Hepatocyte (in vitro differentiated cells): ENCODE measurements around the gene MACO1. TPM values are rescaled to one million over a fixed set of nuclear protein-coding genes. Genes with fewer than 3 reads are reported as not detected.

Source experiments
- DNase-seq: peaks from one replicate; pipeline ENCODE4 v3.0.0-alpha.2; 2016; ENCODE audit warnings: low spot score
- H2AFZ ChIP-seq: fragments of 200-600 bp; sonication (generic); 2 replicates; pipeline ENCODE4 v1.6.0; 2016; ENCODE audit warnings: antibody characterized with exemption, mild to moderate bottlenecking
- H3K27ac ChIP-seq: fragments of 200-600 bp; sonication (generic); 2 replicates; pipeline ENCODE4 v1.5.1; 2016; ENCODE audit warnings: mild to moderate bottlenecking
- H3K27me3 ChIP-seq: fragments of 200-600 bp; sonication (generic); 2 replicates; pipeline ENCODE4 v1.6.1; 2016
- H3K36me3 ChIP-seq: fragments of 200-600 bp; sonication (generic); replicated peaks from 2 replicates; pipeline ENCODE4 v1.5.1; 2016; ENCODE audit warnings: low read depth; ENCODE audit not compliant: insufficient read depth
- H3K4me1 ChIP-seq: fragments of 200-600 bp; sonication (generic); 2 replicates; pipeline ENCODE4 v1.5.1; 2016; ENCODE audit warnings: mild to moderate bottlenecking, moderate library complexity; ENCODE audit not compliant: insufficient read depth
- H3K4me2 ChIP-seq: fragments of 200-600 bp; sonication (generic); 2 replicates; pipeline ENCODE4 v1.6.0; 2016
- H3K4me3 ChIP-seq: fragments of 200-600 bp; sonication (generic); 2 replicates; pipeline ENCODE4 v1.5.1; 2016; ENCODE audit warnings: mild to moderate bottlenecking
- H3K79me2 ChIP-seq: fragments of 200-600 bp; sonication (generic); 2 replicates; pipeline ENCODE4 v1.6.0; 2017; ENCODE audit warnings: mild to moderate bottlenecking
- H3K9me2 ChIP-seq: fragments of 200-600 bp; sonication (generic); replicated peaks from 2 replicates; pipeline ENCODE4 v1.6.0; 2017; ENCODE audit warnings: mild to moderate bottlenecking; ENCODE audit not compliant: insufficient read depth
- H3K9me3 ChIP-seq: fragments of 200-600 bp; sonication (generic); 2 replicates; pipeline ENCODE4 v1.5.1; 2016; ENCODE audit warnings: low read depth, mild to moderate bottlenecking
- H4K20me1 ChIP-seq: fragments of 200-600 bp; sonication (generic); 2 replicates; pipeline ENCODE4 v1.6.0; 2016; ENCODE audit warnings: mild to moderate bottlenecking; ENCODE audit not compliant: insufficient read depth, poor library complexity, severe bottlenecking
- CTCF ChIP-seq: fragments of 200-600 bp; sonication (generic); IDR thresholded peaks from 2 replicates; pipeline ENCODE4 v1.5.1; 2016; ENCODE audit warnings: antibody characterized with exemption, mild to moderate bottlenecking; ENCODE audit not compliant: poor library complexity
- EZH2 ChIP-seq: fragments of 200-600 bp; sonication (generic); IDR thresholded peaks from 2 replicates; pipeline ENCODE4 v1.6.1; 2016; ENCODE audit warnings: antibody characterized with exemption, mild to moderate bottlenecking, borderline replicate concordance
- EZH2phosphoT487 ChIP-seq: fragments of 200-600 bp; sonication (generic); IDR thresholded peaks from one replicate; pipeline ENCODE4 v1.6.1; 2018; ENCODE audit warnings: antibody characterized with exemption, mild to moderate bottlenecking, low read depth, moderate library complexity; ENCODE audit not compliant: unreplicated experiment, severe bottlenecking
- WGBS: methylation state at CpG from one replicate; pipeline ENCODE4 v1.1.6; 2016; ENCODE audit warnings: low lambda C conversion rate; ENCODE audit errors: missing lambda C conversion rate; 5-methylcytosine and 5-hydroxymethylcytosine counted together
- polyA plus RNA-seq: library from polyadenylated mRNA; unstranded; fragments of >200 nt; fragmentation: Nextera tagmentation; extraction: Ambion mirVana; gene quantifications from 2 replicates; pipeline ENCODE4 v1.2.1, GENCODE V29; 2016
- total RNA-seq: library from RNA; depleted of rRNA; stranded (reverse); fragments of >200 nt; gene quantifications from 2 replicates; pipeline ENCODE4 v1.2.3, GENCODE V29; 2014

The MACO1 gene
- total and polyA plus RNA-seq, 2 experiments from 2014 or later = 14.1 to 27.0 TPM

- TF ChIP-seq CTCF (no peak), EZH2phosphoT487 (no peak), EZH2 (no peak)
- H3K27me3 ChIP-seq = no peaks in the 10 kb centered on the region
- no peaks in the 10 kb centered on the region for H3K9me2 ChIP-seq
- H3K27ac ChIP-seq = no peak overlapping the region
- no peak overlapping the region for H2AFZ ChIP-seq
- WGBS = 89% methylated on average over 21 of the region's 22 CpGs
- no peaks in the 10 kb centered on the region for H3K79me2 ChIP-seq
- no peak for DNase-seq
- no peaks in the 10 kb centered on the region for H4K20me1 ChIP-seq
- H3K9me3 ChIP-seq = no peaks in the 10 kb centered on the region
- no peaks in the 10 kb centered on the region for H3K36me3 ChIP-seq
- H3K4me3 ChIP-seq = no peak overlapping the region
- H3K4me1 ChIP-seq = no peaks in the 10 kb centered on the region
- H3K4me2 ChIP-seq = no peak overlapping the region
These were observed 99.7 kb downstream of the MACO1 start for GRCh38 chr1:25530186-25531081.

GRCh38 chr1:25531082-25531461, 100.4 kb downstream of the MACO1 start:
- whole genome bisulfite sequencing = 88% methylated on average over 11 of the region's 11 CpGs
- no peaks in the 10 kb centered on the region for H3K27me3 ChIP-seq
- no peak for DNase-seq

GRCh38 chr1:25532970-25533369, 102.3 kb downstream of the MACO1 start:
- 92% methylated on average over 3 of the region's 3 CpGs for WGBS
- Histone ChIP-seq H3K79me2 (no peaks in the 10 kb centered on the region), H3K36me3 (no peaks in the 10 kb centered on the region), H4K20me1 (no peaks in the 10 kb centered on the region), H3K9me2 (no peaks in the 10 kb centered on the region), H3K27me3 (no peaks in the 10 kb centered on the region), H3K27ac (no peak overlapping the region), H3K4me1 (no peaks in the 10 kb centered on the region), H3K4me3 (no peak overlapping the region), H2AFZ (no peak overlapping the region), H3K4me2 (no peak overlapping the region), H3K9me3 (no peaks in the 10 kb centered on the region)
- DNase-seq = no peak
- no peak for TF ChIP-seq EZH2phosphoT487
- TF ChIP-seq CTCF = no peak
- no peak for TF ChIP-seq EZH2

More at GRCh38 chr1:25531082-25531461, 100.4 kb downstream of the MACO1 start:
- Histone ChIP-seq H3K4me2 (no peak overlapping the region), H4K20me1 (no peaks in the 10 kb centered on the region), H3K9me3 (no peaks in the 10 kb centered on the region), H3K9me2 (no peaks in the 10 kb centered on the region), H2AFZ (no peak overlapping the region), H3K4me1 (no peaks in the 10 kb centered on the region), H3K4me3 (no peak overlapping the region), H3K79me2 (no peaks in the 10 kb centered on the region), H3K36me3 (no peaks in the 10 kb centered on the region), H3K27ac (no peak overlapping the region)
- TF ChIP-seq CTCF = no peak
- TF ChIP-seq EZH2 = no peak
- no peak for TF ChIP-seq EZH2phosphoT487
